OCI-LY3 (cell line): ENCODE data around the gene CDK15.

ENCODE experiments used
- CTCF ChIP-seq: fragments of 200-600, 300-600 bp; sonication (generic); IDR thresholded peaks from 2 replicates; pipeline ENCODE4 v1.5.1; 2014; ENCODE audit warnings: antibody characterized with exemption, low read length, low read depth
- EZH2phosphoT487 ChIP-seq: fragments of 200-600 bp; shearing (Covaris generic); IDR thresholded peaks from 2 replicates; pipeline ENCODE4 v1.6.1; 2018; ENCODE audit warnings: antibody characterized with exemption, mixed run types, low read depth

DNA sequence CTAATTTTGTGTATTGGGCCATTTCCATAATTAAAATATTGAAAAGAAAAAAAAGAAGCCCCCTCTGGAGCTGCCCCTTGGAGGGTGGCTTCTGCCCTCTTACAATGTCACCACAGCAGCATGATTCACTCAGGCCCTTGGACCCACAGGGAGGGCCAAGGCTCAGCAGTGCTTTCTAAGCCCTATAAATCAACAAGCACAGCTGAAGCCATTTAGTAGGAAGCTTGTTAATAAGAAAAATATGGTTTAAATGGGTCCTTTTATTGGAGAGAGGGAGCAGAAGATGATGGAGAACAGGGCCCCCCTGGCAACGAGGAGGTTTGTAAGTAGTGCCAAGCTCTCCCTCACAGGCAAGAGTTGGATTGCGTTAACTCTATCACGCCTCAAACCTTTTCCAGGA, 119.7 kb downstream of the CDK15 start:
- no peak for TF ChIP-seq CTCF
- TF ChIP-seq EZH2phosphoT487: no peak
